ENCODE results near the gene ARHGEF16. TPM values are rescaled to one million over a fixed set of nuclear protein-coding genes. Genes with fewer than 3 reads are reported as not detected.

The ARHGEF16 gene
- total RNA-seq, 1 experiment from 2014 or later, result 0.05 TPM

- DNase-seq (ENCODE audit: low read depth), result no peak
Observed at GRCh38 chr1:3436451-3436850, 18.0 kb upstream of the ARHGEF16 start.

GRCh38 chr1:3436901-3437300, 17.6 kb upstream of the ARHGEF16 start:
- no peak for DNase-seq (ENCODE audit: low read depth)

GRCh38 chr1:3438661-3439180, 15.7 kb upstream of the ARHGEF16 start:
- DNase-seq (ENCODE audit: low read depth), result no peak

GRCh38 chr1:3439346-3440299, 14.8 kb upstream of the ARHGEF16 start:
- DNase-seq (ENCODE audit: low read depth), result no peak

GRCh38 chr1:3440300-3440681, 14.2 kb upstream of the ARHGEF16 start:
- DNase-seq (ENCODE audit: low read depth), result no peak

- no peak for DNase-seq (ENCODE audit: low read depth)
Observed at GRCh38 chr1:3440711-3441409, 13.6 kb upstream of the ARHGEF16 start.

- no peak for DNase-seq (ENCODE audit: low read depth)
Observed at GRCh38 chr1:3441410-3441847, 13.0 kb upstream of the ARHGEF16 start.

GRCh38 chr1:3441880-3442279, 12.6 kb upstream of the ARHGEF16 start:
- no peak for DNase-seq (ENCODE audit: low read depth)

- no peak for DNase-seq (ENCODE audit: low read depth)
Observed at GRCh38 chr1:3442331-3442730, 12.1 kb upstream of the ARHGEF16 start.

- no peak for DNase-seq (ENCODE audit: low read depth)
Observed at GRCh38 chr1:3442901-3443300, 11.6 kb upstream of the ARHGEF16 start.

- no peak for DNase-seq (ENCODE audit: low read depth)
Observed at GRCh38 chr1:3443807-3444206, 10.7 kb upstream of the ARHGEF16 start.

- DNase-seq (ENCODE audit: low read depth), result no peak
Observed at GRCh38 chr1:3444298-3444697, 10.2 kb upstream of the ARHGEF16 start.

GRCh38 chr1:3444736-3445135, 9.7 kb upstream of the ARHGEF16 start:
- no peak for DNase-seq (ENCODE audit: low read depth)

GRCh38 chr1:3450202-3450863, 4.1 kb upstream of the ARHGEF16 start:
- no peak for DNase-seq (ENCODE audit: low read depth)

GRCh38 chr1:3450983-3451382, 3.5 kb upstream of the ARHGEF16 start:
- no peak for DNase-seq (ENCODE audit: low read depth)

GRCh38 chr1:3451994-3452865, 2.2 kb upstream of the ARHGEF16 start:
- DNase-seq (ENCODE audit: low read depth), result no peak

- no peak for DNase-seq (ENCODE audit: low read depth)
Observed at GRCh38 chr1:3452866-3453175, 1.6 kb upstream of the ARHGEF16 start.

- peak; percentile 59 for DNase-seq (ENCODE audit: low read depth)
Observed at GRCh38 chr1:3453203-3453761, 1.2 kb upstream of the ARHGEF16 start.

- no peak for DNase-seq (ENCODE audit: low read depth)
Observed at GRCh38 chr1:3454811-3455618, 550 bp downstream of the ARHGEF16 start.
